HFFc6 (cell line): ENCODE data around the gene FOXS1. TPM values are rescaled to one million over a fixed set of nuclear protein-coding genes. Genes with fewer than 3 reads are reported as not detected.
A peak's percentile ranks its signal among the peaks of the same experiment; 100 is the strongest.
"Not testable (repeated sequence)": the region's sequence is repeated elsewhere in the genome, so short reads cannot be mapped to it uniquely, and the experiment has no call there.

Experiments
- DNase-seq: peaks from one replicate; pipeline ENCODE4 v3.0.0-alpha.2; 2018
- H3K27ac Mint-ChIP-seq: 2 replicates; pipeline ENCODE4 v1.8.0; 2020; ENCODE audit warnings: mild to moderate bottlenecking, mixed read lengths
- H3K27me3 Mint-ChIP-seq: 2 replicates; pipeline ENCODE4 v1.8.0; 2021; ENCODE audit warnings: mild to moderate bottlenecking, moderate library complexity, mixed read lengths; ENCODE audit not compliant: insufficient read depth
- H3K36me3 Mint-ChIP-seq: 2 replicates; pipeline ENCODE4 v1.8.0; 2021; ENCODE audit warnings: low read depth, mixed read lengths
- H3K4me1 Mint-ChIP-seq: 2 replicates; pipeline ENCODE4 v1.8.0; 2020; ENCODE audit warnings: low read depth, mixed read lengths
- H3K4me3 Mint-ChIP-seq: 2 replicates; pipeline ENCODE4 v1.8.0; 2020; ENCODE audit warnings: mild to moderate bottlenecking, moderate library complexity, mixed read lengths
- H3K9me3 Mint-ChIP-seq: 2 replicates; pipeline ENCODE4 v1.8.0; 2020; ENCODE audit warnings: mild to moderate bottlenecking, mixed read lengths
- total RNA-seq, 6 experiments: library from RNA; stranded (reverse); fragmentation: NEBNext Ultra II Directional; extraction: Animal tissue kit (Norgen Biotek cat#: 25700); gene quantifications; 2 replicates in 1 of 6; 3 replicates in 5 of 6; pipeline ENCODE4 v1.2.3, GENCODE V29; 2021
- TF ChIP-seq, protein P1 (sequence below): fragments of 200-600 bp; sonication (generic); IDR thresholded peaks from 2 replicates; pipeline ENCODE4 v1.5.0; 2021; ENCODE audit warnings: antibody characterized with exemption, mild to moderate bottlenecking

Gene FOXS1
- total RNA-seq, 6 experiments from 2014 or later = not detected

DNA sequence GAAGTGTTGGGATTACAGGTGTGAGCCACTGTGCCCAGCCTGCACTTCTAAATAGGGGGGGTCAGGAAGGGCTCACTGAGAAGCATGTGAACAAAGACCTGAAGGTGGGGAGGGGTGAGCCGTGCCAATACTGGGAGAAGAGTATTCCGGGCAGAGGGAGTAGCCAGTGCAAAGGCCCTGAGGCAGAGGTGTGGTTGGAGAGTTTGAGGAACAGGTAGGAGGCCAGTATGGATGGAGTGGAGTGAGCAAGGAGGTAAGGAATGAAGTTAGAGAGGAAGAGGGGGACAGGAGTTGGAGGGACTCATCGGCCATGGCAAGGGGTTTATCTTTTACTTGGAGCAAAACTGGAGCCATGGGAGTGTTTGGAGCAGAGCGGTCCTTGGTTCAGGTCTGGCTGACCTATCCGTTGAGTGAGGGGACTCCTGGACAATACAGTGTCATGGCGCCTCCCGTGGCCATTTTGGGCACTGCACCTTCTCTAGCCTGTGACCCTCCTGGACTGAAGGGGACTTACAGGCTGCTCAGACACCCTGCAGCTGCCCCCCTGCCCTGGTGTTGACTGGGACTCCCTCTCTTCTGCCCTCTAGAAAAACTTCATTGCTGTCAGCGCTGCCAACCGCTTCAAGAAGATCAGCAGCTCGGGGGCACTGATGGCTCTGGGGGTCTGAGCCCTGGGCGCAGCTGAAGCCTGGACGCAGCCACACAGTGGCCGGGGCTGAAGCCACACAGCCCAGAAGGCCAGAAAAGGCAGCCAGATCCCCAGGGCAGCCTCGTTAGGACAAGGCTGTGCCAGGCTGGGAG lies 12.1 kb downstream of the FOXS1 start:
- Mint-ChIP-seq H3K4me3 (no peak overlapping the region), H3K36me3 (no peaks in the 10 kb centered on the region), H3K27me3 (peaks cover 5% of the 10 kb centered on the region), H3K27ac (no peak overlapping the region), H3K9me3 (no peaks in the 10 kb centered on the region), H3K4me1 (no peaks in the 10 kb centered on the region)
- no peak for DNase-seq
- TF ChIP-seq, protein P1, sequence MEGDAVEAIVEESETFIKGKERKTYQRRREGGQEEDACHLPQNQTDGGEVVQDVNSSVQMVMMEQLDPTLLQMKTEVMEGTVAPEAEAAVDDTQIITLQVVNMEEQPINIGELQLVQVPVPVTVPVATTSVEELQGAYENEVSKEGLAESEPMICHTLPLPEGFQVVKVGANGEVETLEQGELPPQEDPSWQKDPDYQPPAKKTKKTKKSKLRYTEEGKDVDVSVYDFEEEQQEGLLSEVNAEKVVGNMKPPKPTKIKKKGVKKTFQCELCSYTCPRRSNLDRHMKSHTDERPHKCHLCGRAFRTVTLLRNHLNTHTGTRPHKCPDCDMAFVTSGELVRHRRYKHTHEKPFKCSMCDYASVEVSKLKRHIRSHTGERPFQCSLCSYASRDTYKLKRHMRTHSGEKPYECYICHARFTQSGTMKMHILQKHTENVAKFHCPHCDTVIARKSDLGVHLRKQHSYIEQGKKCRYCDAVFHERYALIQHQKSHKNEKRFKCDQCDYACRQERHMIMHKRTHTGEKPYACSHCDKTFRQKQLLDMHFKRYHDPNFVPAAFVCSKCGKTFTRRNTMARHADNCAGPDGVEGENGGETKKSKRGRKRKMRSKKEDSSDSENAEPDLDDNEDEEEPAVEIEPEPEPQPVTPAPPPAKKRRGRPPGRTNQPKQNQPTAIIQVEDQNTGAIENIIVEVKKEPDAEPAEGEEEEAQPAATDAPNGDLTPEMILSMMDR = peak; percentile 92

DNA sequence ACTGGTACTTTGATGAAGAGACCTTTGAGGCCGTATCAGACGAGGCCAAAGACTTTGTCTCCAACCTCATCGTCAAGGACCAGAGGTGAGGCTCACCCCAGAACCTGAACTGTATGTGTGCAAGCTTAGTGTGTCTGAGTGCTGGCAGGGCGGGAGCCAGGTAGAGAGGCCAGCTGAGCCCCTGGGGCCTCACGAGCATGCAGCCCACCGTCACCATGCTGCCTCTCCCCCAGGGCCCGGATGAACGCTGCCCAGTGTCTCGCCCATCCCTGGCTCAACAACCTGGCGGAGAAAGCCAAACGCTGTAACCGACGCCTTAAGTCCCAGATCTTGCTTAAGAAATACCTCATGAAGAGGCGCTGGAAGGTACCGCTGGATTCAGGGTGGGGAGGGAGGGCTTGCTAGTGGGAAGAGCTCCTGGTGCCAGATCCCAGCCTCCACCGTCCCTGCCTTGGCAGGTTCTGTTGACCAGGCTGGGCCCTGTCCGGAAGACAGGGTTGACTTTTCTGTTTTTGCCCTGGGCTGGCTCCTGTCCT lies 13.6 kb downstream of the FOXS1 start:
- H3K9me3 Mint-ChIP-seq = no peaks in the 10 kb centered on the region
- H3K4me3 Mint-ChIP-seq = no peak overlapping the region
- no peak for DNase-seq
- H3K27me3 Mint-ChIP-seq = peaks cover 5% of the 10 kb centered on the region
- no peak overlapping the region for H3K27ac Mint-ChIP-seq
- no peaks in the 10 kb centered on the region for H3K36me3 Mint-ChIP-seq
- TF ChIP-seq, protein P1 = no peak
- H3K4me1 Mint-ChIP-seq = no peaks in the 10 kb centered on the region

DNA sequence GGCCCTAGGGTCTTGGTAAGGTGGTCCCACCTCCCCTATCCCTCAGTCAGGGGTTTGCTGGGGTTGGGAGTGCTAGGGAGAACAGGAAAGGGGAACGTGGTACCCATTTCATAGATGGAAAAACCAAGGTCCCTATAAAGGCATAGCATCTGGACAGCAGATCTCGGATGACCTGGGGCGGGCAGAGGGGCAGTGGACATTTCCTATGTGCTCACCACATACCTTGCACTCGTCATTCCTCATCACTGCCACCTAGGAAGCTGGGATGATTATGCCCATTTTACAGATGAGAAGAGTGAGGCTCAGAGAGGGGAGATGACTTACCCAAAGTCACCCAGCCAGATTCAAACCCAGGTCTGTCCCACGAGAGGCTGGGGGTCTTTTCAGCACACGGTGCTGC lies 14.2 kb downstream of the FOXS1 start:
- no peak overlapping the region for H3K4me3 Mint-ChIP-seq
- H3K9me3 Mint-ChIP-seq = no peaks in the 10 kb centered on the region
- no peaks in the 10 kb centered on the region for H3K4me1 Mint-ChIP-seq
- H3K27me3 Mint-ChIP-seq = peaks cover 5% of the 10 kb centered on the region
- TF ChIP-seq, protein P1 = no peak
- no peaks in the 10 kb centered on the region for H3K36me3 Mint-ChIP-seq
- H3K27ac Mint-ChIP-seq = no peak overlapping the region
- DNase-seq = no peak

DNA sequence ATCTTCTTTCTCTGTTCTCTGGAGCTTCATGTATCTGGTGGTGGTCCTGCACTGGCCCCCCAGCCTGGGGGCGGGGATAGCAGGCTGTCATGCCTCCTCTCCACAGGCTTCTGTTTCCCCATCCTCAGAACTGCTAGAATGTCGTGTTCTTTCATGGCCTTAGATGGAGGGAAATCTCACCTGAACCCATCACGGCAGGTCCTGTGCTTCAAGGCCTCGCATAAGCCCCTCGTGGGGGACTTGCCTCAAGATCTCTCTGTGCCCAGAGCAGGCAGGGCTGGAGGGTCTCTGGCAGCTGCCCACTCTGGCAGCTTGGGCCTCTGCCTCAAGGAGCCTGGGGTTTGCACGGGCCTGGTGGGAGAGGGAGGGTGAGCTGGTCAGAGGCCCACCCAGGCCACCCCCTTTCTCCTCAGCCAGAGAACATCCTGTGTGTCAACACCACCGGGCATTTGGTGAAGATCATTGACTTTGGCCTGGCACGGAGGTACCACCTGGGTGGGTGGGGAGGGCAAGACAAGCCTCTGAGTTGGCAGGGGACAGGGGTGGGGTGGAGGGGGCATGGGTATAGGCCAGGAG lies 14.9 kb downstream of the FOXS1 start:
- Mint-ChIP-seq H3K4me3 (no peak overlapping the region), H3K27ac (no peak overlapping the region), H3K36me3 (no peaks in the 10 kb centered on the region), H3K4me1 (no peaks in the 10 kb centered on the region), H3K9me3 (no peaks in the 10 kb centered on the region), H3K27me3 (peaks cover 5% of the 10 kb centered on the region)
- TF ChIP-seq, protein P1 = no peak
- no peak for DNase-seq

DNA sequence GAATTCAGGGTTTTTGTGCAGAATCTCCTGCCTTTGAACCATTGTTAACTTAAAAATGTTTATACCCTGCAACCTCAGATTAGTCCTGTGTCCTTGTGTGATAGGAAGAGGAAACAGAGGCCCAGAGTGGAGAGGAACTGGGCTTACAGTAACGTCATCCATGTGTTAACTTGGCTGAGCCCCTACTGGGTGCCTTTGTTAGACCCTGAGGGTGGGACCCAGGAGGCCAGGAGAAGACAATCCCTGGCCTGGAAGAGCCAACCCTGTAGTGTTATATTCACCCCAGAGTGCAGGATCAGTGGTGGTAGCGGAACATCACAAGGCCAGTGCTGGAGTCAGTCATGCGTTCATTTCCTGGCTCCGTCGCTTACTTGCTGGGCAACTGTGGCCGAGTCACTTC lies 15.7 kb downstream of the FOXS1 start:
- no peak for DNase-seq
- TF ChIP-seq, protein P1 = no peak
- H3K36me3 Mint-ChIP-seq = no peaks in the 10 kb centered on the region

DNA sequence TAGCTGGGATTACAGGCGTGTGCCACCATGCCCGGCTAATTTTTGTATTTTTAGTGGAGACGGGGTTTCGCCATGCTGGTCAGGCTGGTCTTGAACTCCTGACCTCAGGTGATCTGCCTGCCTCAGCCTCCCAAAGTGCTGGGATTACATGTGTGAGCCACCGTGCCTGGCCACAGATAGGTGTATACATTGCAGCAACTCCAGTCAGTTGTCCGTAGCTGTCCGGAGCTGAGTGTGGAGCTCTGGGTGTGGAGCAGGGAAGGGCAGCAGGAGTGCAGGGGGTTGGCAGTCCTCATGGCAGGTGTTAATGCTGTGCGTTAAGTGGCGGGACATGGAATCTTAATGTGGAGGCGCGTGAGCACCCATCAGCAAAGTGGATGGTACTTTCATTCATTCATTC lies 17.4 kb downstream of the FOXS1 start:
- H3K36me3 Mint-ChIP-seq, H3K4me3 Mint-ChIP-seq, H3K9me3 Mint-ChIP-seq, H3K27me3 Mint-ChIP-seq, H3K27ac Mint-ChIP-seq, DNase-seq, H3K4me1 Mint-ChIP-seq: not testable (repeated sequence)

More for the DNA sequence above, 15.7 kb downstream of the FOXS1 start:
- H3K4me1 Mint-ChIP-seq = no peaks in the 10 kb centered on the region
- no peak overlapping the region for H3K4me3 Mint-ChIP-seq
- no peak overlapping the region for H3K27ac Mint-ChIP-seq
- H3K9me3 Mint-ChIP-seq = no peaks in the 10 kb centered on the region
- H3K27me3 Mint-ChIP-seq = peaks cover 5% of the 10 kb centered on the region
